Effector CD8-positive, alpha-beta T cell (primary cell): ENCODE data around the gene CEP128.

Experiments
- DNase-seq: peaks from one replicate; lab custom pipeline; 2025; lab: John Stamatoyannopoulos, UW

The CEP128 gene

DNA sequence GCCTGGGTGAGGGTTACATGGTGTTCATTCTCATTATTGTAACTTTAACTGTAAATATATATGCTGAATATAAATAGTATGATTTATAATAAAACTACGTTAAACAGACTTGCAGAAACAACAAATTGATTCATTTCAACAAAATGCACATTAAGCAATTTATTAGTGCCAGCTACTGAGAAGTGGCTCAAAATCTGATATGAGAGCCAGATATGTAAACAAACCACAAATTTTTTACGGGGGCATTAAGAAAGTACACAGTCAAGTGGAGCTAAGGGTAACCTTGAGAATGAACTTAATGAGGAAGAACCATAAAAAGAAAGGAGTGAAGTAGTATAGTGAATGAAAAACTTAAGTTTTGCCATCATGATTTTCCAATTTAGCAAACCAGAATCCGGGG, 40.3 kb downstream of the CEP128 start:
- no peak for DNase-seq

DNA sequence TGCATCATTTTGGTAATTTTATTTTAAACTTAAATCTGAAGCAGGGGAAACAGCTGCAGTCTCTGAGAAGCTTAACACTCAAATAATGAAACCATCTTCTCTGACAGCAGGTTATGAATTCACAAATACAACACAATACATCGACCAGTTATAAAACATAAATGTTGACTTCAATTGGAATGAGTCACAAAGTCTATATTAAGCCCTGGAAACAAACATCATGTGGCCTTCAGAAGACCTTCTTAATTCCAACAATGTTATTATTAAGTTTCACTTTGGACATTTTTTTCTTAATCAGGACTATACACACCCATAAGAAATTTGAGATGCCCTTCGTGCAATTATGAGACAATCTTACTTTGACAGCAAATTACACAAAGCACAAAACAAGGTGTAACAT, 68.9 kb downstream of the CEP128 start:
- no peak for DNase-seq

DNA sequence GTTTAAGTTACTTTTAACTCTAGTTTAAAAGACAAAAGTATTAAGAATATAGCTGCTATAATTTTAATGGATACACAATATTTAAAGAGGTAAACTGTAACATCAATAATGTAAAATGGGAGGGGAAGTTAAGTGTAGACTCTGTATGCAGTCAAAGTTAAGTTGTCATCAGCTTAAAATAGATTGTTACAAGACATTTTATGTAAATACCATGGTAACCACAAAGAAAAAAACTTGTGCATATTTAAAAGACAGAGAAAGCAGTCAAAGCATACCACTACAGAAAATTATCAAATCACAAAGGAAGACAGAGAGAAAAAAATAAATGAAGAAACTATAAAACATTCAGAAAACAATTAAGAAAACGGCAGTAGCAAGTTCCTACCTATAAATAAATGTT, 73.3 kb downstream of the CEP128 start:
- DNase-seq, result no peak

DNA sequence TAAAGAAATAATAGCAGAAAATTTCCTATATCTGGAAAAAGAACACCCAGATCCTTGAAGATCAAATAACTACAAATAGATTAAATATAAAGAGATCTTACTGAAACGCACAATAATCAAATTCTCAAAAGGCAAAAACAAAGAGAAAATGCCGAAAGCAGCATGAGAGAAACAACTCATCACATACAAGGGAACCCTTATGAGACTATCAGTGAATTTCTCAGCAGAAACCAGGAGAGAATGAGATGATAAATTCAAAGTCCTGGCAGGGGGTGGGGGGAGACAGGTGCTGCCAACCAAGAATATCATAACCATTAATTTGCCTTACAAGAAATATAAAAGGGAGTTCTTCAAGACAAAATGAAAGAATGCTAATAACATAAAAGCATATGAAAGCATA, 73.7 kb downstream of the CEP128 start:
- no peak for DNase-seq

DNA sequence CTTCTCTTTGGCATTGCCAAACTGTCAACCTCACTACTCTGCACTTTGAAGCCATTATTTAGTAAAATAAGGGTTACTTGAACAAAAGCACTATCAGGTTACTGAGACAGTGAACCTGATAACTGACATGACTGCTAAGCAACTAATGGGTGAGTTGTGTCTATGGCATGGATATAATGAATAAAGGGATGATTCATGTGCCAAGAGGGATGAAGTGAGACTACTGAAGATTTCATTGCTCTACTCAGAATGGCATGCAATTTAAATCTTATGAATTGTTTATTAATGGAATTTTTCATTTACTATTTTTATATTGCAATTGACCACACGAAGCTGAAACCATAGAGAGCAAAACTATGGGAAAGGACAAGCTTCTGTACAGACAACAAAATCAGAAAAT, 74.4 kb downstream of the CEP128 start:
- no peak for DNase-seq

DNA sequence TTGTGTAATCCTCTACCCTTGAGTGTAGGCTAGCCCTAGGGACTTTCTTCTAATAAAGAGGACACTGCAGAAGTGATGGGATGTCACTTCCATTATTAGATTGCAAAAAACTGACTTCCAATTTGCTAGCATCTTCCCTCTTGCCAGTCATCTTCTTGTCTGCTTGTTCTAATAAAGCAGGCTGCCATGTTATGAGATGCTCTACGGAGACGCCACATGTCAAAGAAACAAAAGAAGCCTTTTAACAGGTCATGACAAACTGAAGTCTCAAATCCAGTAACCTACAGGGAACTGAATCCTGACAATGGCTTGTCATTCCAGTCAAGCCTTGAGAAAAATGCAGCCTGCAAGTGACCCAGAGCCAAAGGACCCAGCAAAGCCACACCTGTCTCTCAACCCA, 76.0 kb downstream of the CEP128 start:
- no peak for DNase-seq

DNA sequence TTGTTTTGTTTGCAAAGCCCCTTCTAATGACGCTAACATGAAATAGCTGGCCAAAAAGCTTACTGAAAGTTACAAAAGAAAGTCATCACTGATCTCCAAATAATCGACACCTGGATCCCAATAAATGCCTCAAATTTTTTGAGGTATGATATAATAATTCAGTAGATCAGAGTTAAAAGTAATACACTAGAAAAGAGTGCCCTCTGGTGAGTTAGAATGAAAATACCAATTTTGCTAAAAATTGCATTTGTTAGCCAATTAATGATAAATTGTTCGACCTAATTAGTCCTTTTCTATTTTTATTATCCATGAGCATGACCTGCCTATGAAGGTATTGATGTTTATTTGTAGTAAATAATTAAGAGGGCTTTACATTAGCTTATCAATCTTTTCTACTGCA, 78.6 kb downstream of the CEP128 start:
- no peak for DNase-seq

DNA sequence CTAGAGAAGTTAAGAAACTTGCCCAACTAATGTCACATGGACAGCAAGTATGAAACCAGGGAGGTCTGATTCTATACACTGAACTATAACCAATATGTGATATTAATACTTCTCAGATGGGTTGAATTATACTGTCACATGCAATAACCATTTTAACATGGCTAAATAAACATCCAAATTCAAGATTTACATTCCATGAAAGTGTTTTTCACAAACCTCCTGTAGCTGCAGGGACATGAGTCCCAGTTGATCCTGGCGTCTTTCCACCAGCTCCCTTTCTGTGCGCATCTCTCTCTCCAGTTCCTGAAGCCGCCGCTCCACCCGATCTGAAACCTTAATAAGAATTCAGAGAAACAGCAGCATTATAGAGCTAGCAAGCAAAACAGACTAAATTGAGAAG, 79.0 kb downstream of the CEP128 start:
- no peak for DNase-seq

DNA sequence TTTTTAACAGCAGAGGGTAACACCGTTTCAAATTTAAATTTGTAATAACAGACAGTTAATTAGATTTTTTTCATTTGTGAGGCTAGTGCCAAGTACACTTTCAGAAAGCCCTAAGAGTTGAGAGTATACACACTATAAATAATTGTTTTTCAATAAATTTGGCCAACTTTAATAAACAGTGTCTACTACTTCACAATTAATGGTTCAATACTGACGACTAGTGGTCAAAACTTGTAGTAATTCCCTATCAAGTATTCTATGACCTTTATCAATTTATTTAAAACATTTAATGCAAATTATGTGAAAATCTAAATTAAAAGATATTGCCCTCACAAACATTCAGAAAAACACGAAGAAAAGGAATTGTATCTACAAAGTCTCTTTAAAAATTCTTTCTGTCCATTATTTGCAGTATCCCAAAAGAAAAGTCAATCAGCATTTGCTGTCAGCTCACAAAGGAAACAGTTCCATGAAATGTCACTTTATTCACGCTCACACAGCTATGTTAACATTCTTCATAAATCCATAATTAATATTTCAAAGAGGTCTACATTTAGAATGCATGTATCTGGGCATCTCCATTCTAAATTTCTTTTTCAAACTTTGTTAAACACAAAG, 91.2 kb downstream of the CEP128 start:
- DNase-seq, result no peak

DNA sequence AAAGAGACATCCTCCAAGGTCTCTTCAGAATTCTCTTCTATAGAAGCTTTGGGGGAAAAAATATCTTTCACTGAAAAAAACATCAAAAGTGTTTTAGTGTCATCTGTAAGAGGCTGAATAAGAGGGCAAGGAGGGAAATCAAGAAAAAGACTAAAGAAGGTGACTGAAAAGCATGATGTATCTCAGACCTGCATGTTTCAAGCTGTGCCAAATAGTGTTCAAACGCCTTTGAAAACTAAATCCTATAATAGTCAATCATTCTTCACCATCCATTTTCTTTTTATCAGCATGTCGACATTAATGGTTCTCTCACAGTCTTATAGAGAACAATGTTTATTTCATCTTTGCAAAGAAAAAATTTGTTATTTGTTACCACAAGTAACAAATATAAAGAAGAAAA, 94.5 kb downstream of the CEP128 start:
- DNase-seq, result no peak

DNA sequence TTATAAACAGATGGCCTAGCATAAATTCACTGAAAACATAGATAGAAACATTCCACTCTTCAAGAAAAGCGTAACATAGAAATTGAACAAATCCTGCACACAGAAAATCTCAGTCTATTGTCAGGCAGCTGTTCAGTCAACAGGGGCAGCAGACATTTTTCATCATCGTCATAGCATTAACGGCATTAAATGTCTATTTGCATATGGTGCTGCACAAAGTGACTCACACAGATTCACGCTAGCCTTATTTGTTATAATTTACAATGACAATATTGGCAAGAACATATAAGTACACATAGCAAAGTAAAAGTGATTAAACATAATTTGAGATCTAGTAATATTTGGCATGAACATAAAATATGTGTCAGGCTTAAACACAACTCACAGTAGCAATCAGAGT, 95.7 kb downstream of the CEP128 start:
- DNase-seq, result no peak

DNA sequence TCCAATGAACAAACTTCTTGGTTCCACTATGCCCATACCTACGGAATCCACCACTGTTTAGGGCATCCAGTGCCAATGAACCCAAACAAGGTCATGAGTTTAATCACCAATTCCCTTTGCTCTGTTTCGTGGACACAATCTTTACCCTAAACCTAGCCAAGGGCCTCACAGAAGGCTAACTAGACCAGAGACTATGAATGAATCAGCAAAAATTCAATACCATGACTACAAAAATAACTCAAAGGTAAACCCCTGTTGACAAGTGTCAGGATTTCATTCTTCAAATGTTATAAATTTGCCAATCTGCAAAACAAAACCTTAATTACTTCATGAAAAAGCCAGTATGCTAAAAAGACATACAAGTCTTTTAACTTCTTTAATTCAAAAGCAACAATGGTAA, 96.7 kb downstream of the CEP128 start:
- DNase-seq, result no peak

DNA sequence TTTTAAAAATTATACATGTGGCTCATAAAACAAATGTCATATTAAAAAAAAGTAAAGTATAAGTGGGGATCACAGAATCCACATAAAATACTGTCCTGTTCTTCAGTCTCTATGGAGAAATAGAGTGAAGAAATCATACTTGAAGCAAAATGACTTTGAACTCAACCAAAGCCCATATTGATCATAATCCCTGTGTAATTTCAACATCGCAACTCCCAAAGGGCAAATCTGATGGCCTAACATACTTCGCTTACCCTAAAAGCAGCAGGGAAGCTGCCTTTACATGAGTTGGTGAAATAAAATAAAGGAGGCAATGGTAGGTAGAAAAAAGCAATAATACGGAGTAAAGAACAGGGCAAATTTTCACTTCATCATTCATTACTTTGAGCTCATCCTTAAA, 101.8 kb downstream of the CEP128 start:
- no peak for DNase-seq

DNA sequence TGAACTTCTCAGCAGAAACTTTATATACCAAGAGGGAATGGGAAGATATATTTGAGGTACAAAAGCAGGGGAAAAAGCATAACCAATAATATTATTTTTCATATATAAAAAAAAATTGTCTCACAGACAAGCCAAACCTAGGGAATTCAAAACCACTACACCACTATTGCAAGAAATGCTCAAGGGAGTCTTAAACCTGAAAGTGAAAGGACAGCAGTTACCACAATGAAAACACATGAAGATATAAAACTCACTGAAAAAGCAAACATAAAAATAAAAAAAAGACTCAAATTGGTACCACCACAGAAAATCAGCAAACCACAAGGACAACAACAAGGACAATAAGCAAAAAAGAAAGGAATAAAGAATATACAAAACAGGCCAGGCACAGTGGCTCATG, 131.9 kb downstream of the CEP128 start:
- DNase-seq, result no peak

DNA sequence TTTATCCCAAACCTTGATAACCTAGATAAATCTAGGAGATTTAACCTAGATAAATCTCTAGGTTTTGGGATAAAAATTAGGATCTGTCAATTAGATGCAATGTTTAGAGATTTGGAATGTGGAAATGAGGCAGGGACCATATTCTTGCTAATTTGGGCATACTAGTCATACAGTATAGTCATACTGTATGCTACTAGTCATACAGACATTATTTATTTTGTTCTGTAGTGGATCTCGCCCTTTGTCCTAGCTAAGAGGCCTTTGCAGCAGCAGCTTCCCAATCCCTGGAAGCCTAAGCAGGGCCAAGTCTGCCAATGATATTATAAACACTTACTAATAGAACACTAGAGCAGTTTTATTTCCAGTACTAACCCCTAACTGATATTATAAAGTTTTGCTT, 136.4 kb downstream of the CEP128 start:
- DNase-seq, result no peak

DNA sequence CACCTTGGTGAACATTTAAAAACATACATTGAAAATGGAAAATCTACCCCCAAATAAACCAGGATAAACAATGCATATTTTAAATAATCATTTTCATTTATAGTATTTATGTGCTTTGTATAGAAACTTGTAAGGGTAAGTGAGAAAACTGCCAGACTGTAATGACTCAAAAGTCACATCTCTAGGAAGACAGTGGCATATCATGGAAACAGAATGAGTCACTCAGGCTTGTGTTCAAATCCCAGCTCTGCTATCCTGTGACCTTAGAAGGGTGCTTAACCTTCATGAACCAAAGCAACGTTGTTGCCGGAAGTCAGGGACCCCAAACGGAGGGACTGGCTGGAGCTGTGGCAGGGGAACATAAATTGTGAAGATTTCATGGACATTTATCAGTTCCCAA, 142.7 kb downstream of the CEP128 start:
- DNase-seq, result no peak

DNA sequence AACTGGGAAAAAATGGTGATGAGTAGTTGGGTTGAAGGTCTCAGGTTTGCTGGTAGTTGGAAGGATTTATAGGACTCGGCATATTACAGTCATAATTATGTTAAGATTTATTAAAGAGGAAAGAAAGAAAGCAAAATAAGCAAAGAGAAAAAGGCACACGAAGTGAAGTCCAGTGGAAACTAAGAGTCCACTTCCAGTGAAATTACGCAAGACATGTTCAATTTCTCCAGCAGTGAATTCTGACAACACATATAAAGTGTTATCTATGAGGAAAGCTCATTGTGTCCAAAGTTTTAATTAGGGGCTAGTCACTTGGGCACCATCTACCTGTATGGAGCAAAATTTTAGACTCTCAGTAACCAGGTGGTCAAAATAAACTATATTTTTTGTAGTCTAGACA, 143.3 kb downstream of the CEP128 start:
- no peak for DNase-seq

DNA sequence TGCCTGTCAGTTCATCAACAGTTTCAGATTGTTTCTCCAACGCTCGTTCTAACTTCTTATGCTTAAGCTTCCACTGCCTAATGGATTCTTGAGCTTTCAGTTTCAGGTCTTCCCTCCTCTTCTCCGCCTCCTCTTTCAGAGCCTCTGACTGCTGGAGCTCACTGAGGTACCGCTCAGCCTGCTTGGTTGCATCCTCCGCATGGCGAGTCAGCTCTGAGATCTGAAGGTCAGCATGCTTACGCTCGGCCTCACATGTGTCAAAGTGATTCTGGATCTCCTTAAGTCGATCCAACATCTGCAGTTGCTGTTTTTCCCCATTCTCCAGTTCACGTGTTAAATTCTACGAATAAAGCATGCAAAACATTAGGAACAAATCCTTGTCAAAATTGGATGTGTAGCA, 148.8 kb downstream of the CEP128 start:
- no peak for DNase-seq

DNA sequence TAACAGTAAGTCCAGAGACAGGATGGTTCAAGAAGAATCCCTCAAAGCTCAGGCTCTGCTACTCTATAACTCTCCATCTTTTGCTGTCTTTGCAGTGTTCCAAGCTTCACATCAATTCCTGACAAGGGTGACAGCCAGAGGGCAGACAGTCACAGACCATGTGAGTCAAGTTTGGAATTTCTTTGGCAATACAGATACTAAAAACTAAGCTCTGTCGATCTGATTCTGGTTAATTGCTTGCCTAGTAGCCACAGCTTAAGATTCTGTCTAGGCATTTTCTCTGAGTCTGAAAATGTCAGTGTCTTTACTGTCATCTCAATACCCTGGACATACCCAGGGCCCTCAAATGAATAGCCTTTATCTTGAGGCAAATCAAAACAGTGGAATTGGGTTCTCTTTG, 153.7 kb downstream of the CEP128 start:
- DNase-seq, result no peak

DNA sequence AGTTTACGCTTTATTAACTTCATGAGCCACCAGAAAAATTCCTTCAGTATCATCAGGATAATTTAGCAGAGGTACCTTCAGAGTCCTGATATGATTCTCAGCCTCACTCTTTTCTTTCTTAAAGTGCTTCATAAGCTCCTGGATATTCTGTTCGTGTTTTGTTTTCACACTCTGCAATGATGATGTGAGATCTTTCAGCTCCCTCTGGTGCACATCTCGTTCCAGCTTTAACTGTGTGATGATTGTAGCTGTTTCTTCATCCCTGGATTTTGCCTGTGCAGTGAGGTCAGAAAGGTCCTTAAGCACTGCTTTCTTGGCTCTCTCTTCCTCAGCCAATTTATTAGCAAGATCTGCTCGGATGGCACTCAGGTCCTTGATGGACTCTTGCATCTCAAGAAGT, 156.7 kb downstream of the CEP128 start:
- no peak for DNase-seq

DNA sequence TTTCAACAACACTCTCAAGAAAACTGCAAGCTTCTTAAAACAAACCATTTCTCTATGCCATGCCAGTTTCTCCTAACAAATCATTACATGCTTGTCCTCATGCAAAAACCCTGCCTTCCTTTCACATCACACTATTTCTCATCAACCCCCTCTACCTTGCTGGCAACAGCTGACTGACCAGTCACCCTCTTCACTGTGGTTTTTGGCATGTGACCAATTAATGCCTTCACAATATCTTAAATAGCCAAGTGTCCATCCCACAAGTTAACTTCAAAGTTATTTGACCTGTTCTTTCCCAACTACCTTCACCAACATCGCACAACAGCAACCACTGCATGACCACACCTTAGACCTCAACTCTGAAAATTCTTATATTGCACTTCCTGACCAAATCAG, 159.6 kb downstream of the CEP128 start:
- DNase-seq, result no peak

DNA sequence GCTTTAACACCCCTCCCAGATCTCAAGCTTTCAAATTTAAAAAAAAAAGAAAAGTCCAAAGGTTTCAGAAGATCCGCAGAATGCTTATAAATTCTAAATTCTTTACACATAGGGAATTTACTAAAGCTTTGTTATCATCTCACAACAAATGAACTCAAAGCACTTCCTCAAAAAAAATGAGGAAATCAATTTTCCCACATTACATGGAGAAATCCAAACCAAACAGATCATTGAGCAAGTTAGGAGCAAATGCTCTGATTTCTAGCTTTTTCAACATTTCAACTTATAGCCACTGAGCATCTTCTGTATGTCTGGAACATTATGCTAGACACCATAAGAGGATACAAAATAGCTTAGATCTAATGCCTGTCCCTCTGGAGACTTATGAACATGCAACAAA, 161.0 kb downstream of the CEP128 start:
- DNase-seq, result no peak

DNA sequence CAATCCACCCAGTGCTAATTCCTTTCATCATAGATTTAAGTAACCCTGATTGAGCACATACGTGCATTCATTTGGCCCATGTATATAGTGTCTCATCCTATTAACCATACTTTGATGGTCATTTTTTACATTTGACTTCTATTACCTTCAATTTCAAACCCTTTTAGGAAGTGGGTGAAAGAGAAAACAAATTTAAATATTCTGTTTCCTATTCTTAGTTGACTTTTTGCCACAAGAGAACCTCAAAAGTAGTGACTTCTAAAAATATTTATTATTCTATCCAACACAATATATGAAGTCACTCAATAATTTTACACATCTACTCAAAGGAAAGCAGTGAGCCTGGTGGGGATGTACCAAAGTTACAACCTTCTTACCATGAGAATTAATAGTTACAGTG, 164.9 kb downstream of the CEP128 start:
- DNase-seq, result no peak

DNA sequence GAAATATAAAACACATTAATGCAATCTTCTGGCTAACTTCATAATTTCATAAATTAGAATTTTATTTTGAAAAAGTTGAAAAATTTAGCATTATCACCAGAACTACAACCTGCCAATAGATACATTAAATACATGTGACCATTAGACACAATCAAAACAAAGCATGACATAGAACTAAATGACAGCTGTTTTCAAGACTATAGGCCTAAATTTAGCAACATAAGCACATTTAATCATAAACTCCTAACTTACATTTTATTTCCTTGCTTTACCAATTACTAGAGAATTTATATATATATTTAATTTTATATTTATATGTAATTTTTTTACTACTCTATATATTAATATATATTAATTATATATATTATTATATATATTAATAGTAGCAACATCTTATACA, 165.4 kb downstream of the CEP128 start:
- DNase-seq, result no peak

DNA sequence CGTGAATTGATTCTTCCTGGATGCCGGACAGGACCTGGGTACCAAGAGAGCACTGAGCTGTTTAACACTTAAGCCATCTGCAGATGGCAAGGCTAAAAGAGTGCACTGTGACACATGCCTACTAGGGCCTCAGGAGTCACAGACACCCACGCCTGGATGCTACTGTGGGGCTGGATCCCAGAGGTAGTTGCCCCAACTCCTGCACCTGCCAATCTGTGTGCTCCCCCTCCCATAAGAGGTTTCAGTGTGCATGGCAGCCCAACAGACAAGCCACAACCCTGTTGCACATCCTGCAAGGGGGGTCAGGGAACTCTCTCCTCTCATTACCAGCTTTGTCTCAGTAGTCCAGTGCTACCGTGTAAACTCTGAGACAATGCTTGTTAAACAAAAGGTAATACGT, 169.0 kb downstream of the CEP128 start:
- no peak for DNase-seq
